Chondrocyte (in vitro differentiated cells): ENCODE data around the gene NFIC. TPM values are rescaled to one million over a fixed set of nuclear protein-coding genes. Genes with fewer than 3 reads are reported as not detected.
A peak's percentile ranks its signal among the peaks of the same experiment; 100 is the strongest.
"Not testable (repeated sequence)": the region's sequence is repeated elsewhere in the genome, so short reads cannot be mapped to it uniquely, and the experiment has no call there.

Experiments
- DNase-seq: peaks from one replicate; pipeline ENCODE4 v3.0.0; 2021; ENCODE audit warnings: mixed read lengths, low spot score
- H3K27ac Mint-ChIP-seq: one replicate; pipeline ENCODE4 v1.8.0; 2021; ENCODE audit warnings: mild to moderate bottlenecking, moderate library complexity, mixed read lengths; ENCODE audit not compliant: unreplicated experiment
- H3K27me3 Mint-ChIP-seq: 2 replicates; pipeline ENCODE4 v1.8.0; 2021; ENCODE audit warnings: low read depth, mixed read lengths
- H3K36me3 Mint-ChIP-seq: 2 replicates; pipeline ENCODE4 v1.8.0; 2021; ENCODE audit warnings: low read depth, mixed read lengths
- H3K4me1 Mint-ChIP-seq: 2 replicates; pipeline ENCODE4 v1.8.0; 2021; ENCODE audit warnings: low read depth, mild to moderate bottlenecking, mixed read lengths
- H3K4me3 Mint-ChIP-seq: one replicate; pipeline ENCODE4 v1.8.0; 2021; ENCODE audit warnings: mild to moderate bottlenecking, moderate library complexity, mixed read lengths; ENCODE audit not compliant: unreplicated experiment
- H3K9me3 Mint-ChIP-seq: 2 replicates; pipeline ENCODE4 v1.8.0; 2021; ENCODE audit warnings: low read depth, mixed read lengths
- CTCF ChIP-seq: fragments of 200-600 bp; sonication (generic); IDR thresholded peaks from 2 replicates; pipeline ENCODE4 v1.5.0; 2021; ENCODE audit warnings: antibody characterized with exemption, mild to moderate bottlenecking, moderate library complexity
- total RNA-seq: library from RNA; stranded (reverse); gene quantifications from 3 replicates; pipeline ENCODE4 v1.2.1, GENCODE V29; 2021

NFIC gene
- total RNA-seq, 1 donor from 2014 or later = 81.5 TPM

GRCh38 chr19:3441986-3442329 is 75.6 kb downstream of the NFIC start:
- Mint-ChIP-seq H3K4me1 (peaks cover 16% of the 10 kb centered on the region), H3K27me3 (no peaks in the 10 kb centered on the region), H3K27ac (no peak overlapping the region), H3K36me3 (peaks cover 10% of the 10 kb centered on the region), H3K4me3 (no peak overlapping the region), H3K9me3 (no peaks in the 10 kb centered on the region)
- TF ChIP-seq CTCF = no peak
- no peak for DNase-seq

GRCh38 chr19:3442487-3443071 is 76.2 kb downstream of the NFIC start:
- no peak for TF ChIP-seq CTCF
- Mint-ChIP-seq H3K27me3 (no peaks in the 10 kb centered on the region), H3K27ac (no peak overlapping the region), H3K36me3 (peaks cover 7% of the 10 kb centered on the region), H3K4me1 (peaks cover 16% of the 10 kb centered on the region), H3K4me3 (no peak overlapping the region), H3K9me3 (no peaks in the 10 kb centered on the region)
- DNase-seq = no peak

- Mint-ChIP-seq H3K4me1 (peaks cover 16% of the 10 kb centered on the region), H3K4me3 (no peak overlapping the region), H3K27me3 (no peaks in the 10 kb centered on the region), H3K9me3 (no peaks in the 10 kb centered on the region), H3K36me3 (peaks cover 4% of the 10 kb centered on the region), H3K27ac (peak overlapping the region; percentile 62)
- DNase-seq = no peak
- no peak for TF ChIP-seq CTCF
Observed at GRCh38 chr19:3443840-3444694, 77.7 kb downstream of the NFIC start.

- Mint-ChIP-seq H3K9me3 (no peaks in the 10 kb centered on the region), H3K4me1 (peaks cover 16% of the 10 kb centered on the region), H3K27me3 (no peaks in the 10 kb centered on the region), H3K4me3 (no peak overlapping the region), H3K36me3 (peaks cover 4% of the 10 kb centered on the region), H3K27ac (no peak overlapping the region)
- TF ChIP-seq CTCF = no peak
- no peak for DNase-seq
Observed at GRCh38 chr19:3444695-3445234, 78.4 kb downstream of the NFIC start.

GRCh38 chr19:3446657-3447056 is 80.3 kb downstream of the NFIC start:
- not testable (repeated sequence) for H3K9me3 Mint-ChIP-seq, H3K27me3 Mint-ChIP-seq, DNase-seq, H3K27ac Mint-ChIP-seq, H3K4me3 Mint-ChIP-seq
- H3K4me1 Mint-ChIP-seq = peaks cover 29% of the 10 kb centered on the region
- H3K36me3 Mint-ChIP-seq = peaks cover 12% of the 10 kb centered on the region
